T-cell (primary cell): ENCODE data around the gene RNASEH1. TPM values are rescaled to one million over a fixed set of nuclear protein-coding genes. Genes with fewer than 3 reads are reported as not detected.
"Not testable (repeated sequence)": the region's sequence is repeated elsewhere in the genome, so short reads cannot be mapped to it uniquely, and the experiment has no call there.

Experiments used
- ATAC-seq, 4 experiments: fragments of 200-7000 bp in 3 of 4; fragments of 150-1000 bp in 1 of 4; cut with Tn5 transposase; replicated peaks in 1 of 4; 1 replicate in 3 of 4; 2 replicates in 1 of 4; pipeline ENCODE4 v1.10.0; 2021; ENCODE audit warnings: moderate library complexity in 3 of 4, mild to moderate bottlenecking in 2 of 4, moderate number of reproducible peaks in 1 of 4
- CTCF ChIA-PET, 2 donors: fragments of 300-600 bp; sonication (Branson Sonifier 250); formaldehyde crosslinking; loops; one replicate each; lab custom pipeline; 2022; ENCODE audit warnings: antibody characterized with exemption in 2 of 2; lab: Charles Lee
- POLR2A ChIA-PET, 2 donors: fragments of 300-600 bp; sonication (Branson Sonifier 250); formaldehyde crosslinking; loops; one replicate each; lab custom pipeline; 2022; ENCODE audit warnings: antibody characterized with exemption in 2 of 2; lab: Charles Lee
- DNase-seq, 35 experiments: peaks; one replicate each; pipeline versions ENCODE4 v3.0.0 to v3.0.0-alpha.2; 2013 to 2023
- H3K27ac ChIP-seq: one replicate; pipeline ENCODE4 v1.5.1; 2013; ENCODE audit warnings: low read length
- H3K27me3 ChIP-seq, 2 experiments: replicated peaks in 1 of 2; 1 replicate in 1 of 2; 2 replicates in 1 of 2; pipeline versions ENCODE4 v1.6.1 to v1.7.0; 2013; ENCODE audit warnings: low read length in 1 of 2, mixed read lengths in 1 of 2; ENCODE audit not compliant: control insufficient read depth in 2 of 2, insufficient read depth in 2 of 2; ENCODE audit errors: extremely low read depth in 1 of 2
- H3K36me3 ChIP-seq, 2 donors: 1 replicate in 1 of 2; 2 replicates in 1 of 2; pipeline versions ENCODE4 v1.6.1 to v1.7.0; 2013; ENCODE audit warnings: low read length in 1 of 2; ENCODE audit not compliant: control insufficient read depth in 2 of 2, insufficient read depth in 1 of 2; ENCODE audit errors: extremely low read depth in 1 of 2
- H3K4me1 ChIP-seq, 2 experiments: 1 replicate in 1 of 2; 2 replicates in 1 of 2; pipeline versions ENCODE4 v1.6.1 to v1.7.0; 2013; ENCODE audit warnings: low read length in 2 of 2, mixed read lengths in 1 of 2; ENCODE audit not compliant: insufficient read depth in 2 of 2, control insufficient read depth in 1 of 2; ENCODE audit errors: extremely low read depth in 1 of 2
- H3K4me3 ChIP-seq, 2 donors: 1 replicate in 1 of 2; 2 replicates in 1 of 2; pipeline versions ENCODE4 v1.5.1 to v1.7.0; 2013; ENCODE audit warnings: mild to moderate bottlenecking in 2 of 2, low read length in 1 of 2, moderate library complexity in 1 of 2; ENCODE audit not compliant: control insufficient read depth in 1 of 2; ENCODE audit errors: extremely low read depth in 1 of 2
- H3K9me3 ChIP-seq: 2 replicates; pipeline ENCODE4 v1.7.0; 2013
- H3K27ac Mint-ChIP-seq, 2 donors: one replicate each; pipeline ENCODE4 v1.8.0; 2020 to 2021; ENCODE audit warnings: mild to moderate bottlenecking in 2 of 2, mixed read lengths in 2 of 2
- H3K27me3 Mint-ChIP-seq, 2 donors: one replicate each; pipeline ENCODE4 v1.8.0; 2021 to 2022; ENCODE audit warnings: mixed read lengths in 2 of 2
- H3K36me3 Mint-ChIP-seq: one replicate; pipeline ENCODE4 v1.8.0; 2021; ENCODE audit warnings: mixed read lengths
- H3K4me1 Mint-ChIP-seq, 3 donors: one replicate each; pipeline ENCODE4 v1.8.0; 2020 to 2022; ENCODE audit warnings: mixed read lengths in 3 of 3, mild to moderate bottlenecking in 1 of 3
- H3K4me3 Mint-ChIP-seq, 3 donors: one replicate each; pipeline ENCODE4 v1.8.0; 2020 to 2022; ENCODE audit warnings: mild to moderate bottlenecking in 3 of 3, mixed read lengths in 3 of 3, moderate library complexity in 3 of 3
- H3K9me3 Mint-ChIP-seq, 3 donors: one replicate each; pipeline ENCODE4 v1.8.0; 2020 to 2022; ENCODE audit warnings: mixed read lengths in 3 of 3
- whole genome bisulfite sequencing: methylation state at CpG from one replicate; pipeline ENCODE4 v1.1.5; 2013; ENCODE audit warnings: missing lambda C conversion rate; ENCODE audit not compliant: insufficient coverage; 5-methylcytosine and 5-hydroxymethylcytosine counted together
- total RNA-seq, 35 experiments: library from RNA in 6 of 35; stranded (reverse) in 6 of 35; fragments of 120-200 nt in 1 of 35; gene quantifications; one replicate each; pipeline versions ENCODE4 v1.2.1 to v1.2.4 and lab custom pipeline; 2013 to 2026

Gene RNASEH1
- total RNA-seq, 5 donors from 2014 or later (not counting 1 experiment from before 2014, with no cell fraction given) = 24.1 to 28.4 (median 25.2) TPM

DNA sequence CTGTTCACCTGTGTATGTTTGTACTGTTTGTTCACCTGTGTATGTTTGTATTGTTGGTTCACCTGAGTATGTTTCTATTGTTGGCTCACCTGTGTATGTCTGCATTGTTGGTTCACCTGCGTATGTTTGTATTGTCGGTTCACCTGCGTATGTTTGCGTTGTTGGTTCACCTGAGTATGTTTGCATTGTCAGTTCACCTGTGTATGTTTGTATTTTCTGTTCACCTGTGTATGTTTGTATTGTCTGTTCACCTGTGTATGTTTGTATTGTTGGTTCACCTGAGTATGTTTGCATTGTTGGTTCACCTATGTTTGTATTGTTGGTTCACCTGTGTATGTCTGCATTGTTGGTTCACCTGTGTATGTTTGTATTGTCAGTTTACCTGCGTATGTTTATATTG, 53.4 kb downstream of the RNASEH1 start:
- peaks cover 64% of the 10 kb centered on the region for H3K36me3 Mint-ChIP-seq
- Histone ChIP-seq H3K36me3 (peaks cover 20 to 40% of the 10 kb centered on the region in 2 donors), H3K9me3 (no peaks in the 10 kb centered on the region), H3K27me3 (no peaks in the 10 kb centered on the region), H3K4me3 (no peak overlapping the region), H3K27ac (no peak overlapping the region), H3K4me1 (no peaks in the 10 kb centered on the region)
- H3K4me3 Mint-ChIP-seq = no peak overlapping the region
- H3K27ac Mint-ChIP-seq = no peak overlapping the region
- ATAC-seq (no peak), DNase-seq (no peak)
- CTCF ChIA-PET = no interaction called here
- WGBS = 94% methylated on average over 4 of the region's 5 CpGs
- peaks cover 0 to 4% (median 4%) of the 10 kb centered on the region in 3 donors for H3K9me3 Mint-ChIP-seq
- H3K27me3 Mint-ChIP-seq = no peaks in the 10 kb centered on the region
- POLR2A ChIA-PET = no interaction called here
- H3K4me1 Mint-ChIP-seq = peaks cover 5 to 28% (median 13%) of the 10 kb centered on the region in 3 donors

DNA sequence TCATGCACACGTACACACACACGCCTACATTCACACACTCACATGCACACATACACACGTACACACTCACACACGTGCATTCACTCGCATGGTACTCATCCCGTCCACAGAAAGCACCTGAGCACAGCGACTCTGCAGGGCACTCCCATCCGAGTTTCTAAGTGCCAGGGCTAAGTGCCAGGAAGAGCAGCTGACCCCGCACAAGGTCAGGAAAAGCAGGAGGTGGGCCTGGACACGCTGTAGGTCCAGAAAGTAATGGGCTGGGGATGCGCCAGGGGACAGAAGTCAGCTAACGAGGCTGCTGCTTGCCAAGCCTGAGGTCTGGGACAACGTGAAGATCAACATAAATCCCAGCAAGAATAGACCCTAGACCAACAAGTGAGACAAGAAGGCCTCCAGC, 54.6 kb downstream of the RNASEH1 start:
- no peak overlapping the region for H3K27ac Mint-ChIP-seq

DNA sequence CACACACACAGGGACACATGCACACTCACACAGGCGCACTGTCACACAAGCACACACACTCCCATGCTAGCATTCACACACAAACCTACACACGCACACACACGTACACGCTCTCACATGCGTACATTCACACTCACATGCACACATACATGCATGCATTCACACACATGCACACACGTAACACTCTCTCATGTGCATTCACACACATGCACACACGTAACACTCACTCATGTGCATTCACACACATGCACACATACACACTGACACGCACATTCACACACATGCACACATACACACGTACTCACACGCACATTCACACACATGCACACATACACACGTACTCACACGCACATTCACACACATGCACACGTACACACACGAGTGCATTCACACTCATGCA, 55.1 kb downstream of the RNASEH1 start:
- no peaks in the 10 kb centered on the region for H3K9me3 Mint-ChIP-seq
- POLR2A ChIA-PET = no interaction called here
- 92% methylated on average over 14 of the region's 14 CpGs for WGBS
- peaks cover 67% of the 10 kb centered on the region for H3K36me3 Mint-ChIP-seq
- H3K27ac ChIP-seq = no peak overlapping the region
- H3K27me3 Mint-ChIP-seq = no peaks in the 10 kb centered on the region
- no peaks in the 10 kb centered on the region for H3K4me1 ChIP-seq
- no peak overlapping the region for H3K27ac Mint-ChIP-seq
- H3K9me3 ChIP-seq = no peaks in the 10 kb centered on the region
- H3K4me3 ChIP-seq = no peak overlapping the region
- DNase-seq (no peak), ATAC-seq (no peak)
- CTCF ChIA-PET = no interaction called here
- peaks cover 27 to 52% of the 10 kb centered on the region in 2 donors for H3K36me3 ChIP-seq
- H3K4me1 Mint-ChIP-seq = peaks cover 2 to 28% (median 10%) of the 10 kb centered on the region in 3 donors
- no peaks in the 10 kb centered on the region for H3K27me3 ChIP-seq
- H3K4me3 Mint-ChIP-seq = no peak overlapping the region

More for the DNA sequence above, 54.6 kb downstream of the RNASEH1 start:
- Histone ChIP-seq H3K9me3 (no peaks in the 10 kb centered on the region), H3K27me3 (no peaks in the 10 kb centered on the region), H3K36me3 (peaks cover 27 to 51% of the 10 kb centered on the region in 2 donors), H3K4me1 (no peaks in the 10 kb centered on the region), H3K4me3 (no peak overlapping the region), H3K27ac (no peak overlapping the region)
- no peak overlapping the region for H3K4me3 Mint-ChIP-seq
- 89% methylated on average over 12 of the region's 13 CpGs for WGBS
- H3K9me3 Mint-ChIP-seq = peaks cover 0 to 2% (median 2%) of the 10 kb centered on the region in 3 donors
- DNase-seq = no peak
- no peak for ATAC-seq
- no peaks in the 10 kb centered on the region for H3K27me3 Mint-ChIP-seq
- H3K36me3 Mint-ChIP-seq = peaks cover 66% of the 10 kb centered on the region
- ChIA-PET POLR2A (no interaction called here), CTCF (no interaction called here)
- peaks cover 4 to 28% (median 12%) of the 10 kb centered on the region in 3 donors for H3K4me1 Mint-ChIP-seq

DNA sequence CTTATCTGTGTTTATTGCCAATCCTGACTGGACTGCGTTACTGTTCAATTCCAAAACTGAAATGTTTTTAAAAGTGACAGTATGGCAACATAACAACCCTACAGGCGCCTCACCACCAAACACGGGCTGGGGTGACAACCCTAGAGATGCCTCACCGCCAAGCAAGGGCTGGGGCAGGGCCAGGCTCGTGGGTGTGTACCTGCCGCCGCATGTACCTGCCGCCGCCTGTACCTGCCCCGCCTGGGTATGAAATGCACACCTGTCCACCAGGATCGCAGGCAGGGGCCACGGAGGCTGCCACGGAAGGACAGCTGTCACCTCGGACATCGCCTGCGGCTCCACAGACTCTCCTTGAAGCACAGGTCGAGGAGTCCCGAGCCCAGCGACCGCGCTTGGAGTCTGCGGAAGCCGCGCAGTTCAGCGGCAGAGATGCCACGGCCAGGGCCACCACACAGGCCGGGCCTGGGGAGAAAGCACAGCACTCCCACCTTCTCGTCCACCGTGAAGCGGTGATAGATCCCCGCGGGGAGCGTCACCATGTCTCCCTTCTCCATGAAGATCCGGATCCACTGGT, 57.7 kb downstream of the RNASEH1 start:
- Histone ChIP-seq H3K9me3 (no peaks in the 10 kb centered on the region), H3K4me1 (no peaks in the 10 kb centered on the region), H3K27ac (no peak overlapping the region), H3K27me3 (no peaks in the 10 kb centered on the region), H3K36me3 (peaks cover 25 to 66% of the 10 kb centered on the region in 2 donors), H3K4me3 (no peak overlapping the region)
- CTCF ChIA-PET = no interaction called here
- H3K9me3 Mint-ChIP-seq = no peaks in the 10 kb centered on the region
- DNase-seq = no peak
- 96% methylated on average over 33 of the region's 34 CpGs for WGBS
- peaks cover 0 to 17% (median 0%) of the 10 kb centered on the region in 3 donors for H3K4me1 Mint-ChIP-seq
- ATAC-seq = no peak
- H3K4me3 Mint-ChIP-seq = no peak overlapping the region
- no peak overlapping the region for H3K27ac Mint-ChIP-seq
- POLR2A ChIA-PET = no interaction called here
- H3K27me3 Mint-ChIP-seq = no peaks in the 10 kb centered on the region
- H3K36me3 Mint-ChIP-seq = peaks cover 69% of the 10 kb centered on the region

DNA sequence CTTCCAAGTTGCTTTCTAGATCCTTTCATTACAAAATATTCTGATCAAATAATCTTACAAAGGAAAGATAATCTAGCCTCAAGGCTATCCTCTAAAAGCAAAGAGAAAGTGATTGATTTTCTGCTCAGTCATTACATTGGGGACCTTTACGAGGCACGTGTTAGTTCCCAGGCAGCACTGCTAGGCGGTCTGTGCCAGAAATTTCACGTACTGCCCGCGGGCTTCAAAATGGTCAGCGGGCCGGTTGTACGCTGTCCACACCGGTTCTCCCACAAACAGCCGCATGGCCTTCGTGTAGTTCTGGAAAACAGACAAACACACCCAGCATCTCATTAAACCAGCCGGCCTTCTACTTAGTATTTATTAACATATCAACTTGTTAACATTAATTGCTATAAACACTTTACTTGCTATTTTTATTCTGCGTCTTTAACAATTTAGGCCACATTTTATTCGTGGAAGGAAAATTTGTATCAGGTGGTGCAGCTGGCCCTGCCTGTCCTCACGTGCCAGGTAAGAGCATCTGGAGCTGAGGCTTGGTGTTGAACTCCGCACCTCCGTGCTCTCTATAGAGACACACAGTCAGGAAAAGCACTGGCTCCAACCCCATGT, 59.2 kb downstream of the RNASEH1 start:
- CTCF ChIA-PET = no interaction called here
- POLR2A ChIA-PET = interaction anchor here in 1 of 2 donors (0.6 kb wide), 1 partner anchor 12 kb away, joined by 4 read pairs; no protein-coding TSS in a partner anchor

DNA sequence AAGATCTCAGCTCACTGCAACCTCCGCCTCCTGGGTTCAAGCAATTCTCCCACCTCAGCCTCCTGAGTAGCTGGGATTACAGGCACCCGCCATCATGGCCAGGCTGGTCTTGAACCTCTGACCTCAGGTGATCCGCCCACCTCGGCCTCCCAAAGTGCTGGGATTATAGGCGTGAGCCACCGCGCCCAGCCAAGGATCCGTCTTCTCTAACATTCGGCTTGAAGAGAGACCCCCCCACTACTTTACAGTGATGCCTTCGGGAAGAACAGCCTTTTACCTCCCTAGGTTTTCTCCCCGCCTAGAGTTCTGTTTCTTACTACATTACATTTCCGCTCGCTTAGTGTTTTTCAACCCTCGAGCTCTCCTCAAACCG, 61.4 kb downstream of the RNASEH1 start:
- ATAC-seq, H3K9me3 ChIP-seq, H3K27me3 ChIP-seq, H3K4me3 Mint-ChIP-seq, H3K9me3 Mint-ChIP-seq, H3K27me3 Mint-ChIP-seq, CTCF ChIA-PET, H3K4me1 ChIP-seq, DNase-seq, H3K27ac ChIP-seq, H3K27ac Mint-ChIP-seq, H3K4me1 Mint-ChIP-seq, H3K4me3 ChIP-seq, POLR2A ChIA-PET: not testable (repeated sequence)
- WGBS = 97% methylated on average over 10 of the region's 15 CpGs
- peaks cover 46% of the 10 kb centered on the region for H3K36me3 Mint-ChIP-seq
- H3K36me3 ChIP-seq = peaks cover 21 to 46% of the 10 kb centered on the region in 2 donors

More for the DNA sequence above, 59.2 kb downstream of the RNASEH1 start:
- H3K27ac ChIP-seq = no peak overlapping the region
- peaks cover 0 to 2% of the 10 kb centered on the region in 2 experiments for H3K27me3 ChIP-seq
- DNase-seq (no peak), ATAC-seq (no peak)
- Mint-ChIP-seq H3K4me3 (no peak overlapping the region), H3K27me3 (no peaks in the 10 kb centered on the region), H3K9me3 (no peaks in the 10 kb centered on the region), H3K27ac (no peak overlapping the region), H3K36me3 (peaks cover 59% of the 10 kb centered on the region), H3K4me1 (peaks cover 0 to 8% (median 0%) of the 10 kb centered on the region in 3 donors)
- H3K36me3 ChIP-seq = peaks cover 22 to 57% of the 10 kb centered on the region in 2 donors
- no peak overlapping the region for H3K4me3 ChIP-seq
- H3K9me3 ChIP-seq = no peaks in the 10 kb centered on the region
- 96% methylated on average over 16 of the region's 18 CpGs for WGBS
- H3K4me1 ChIP-seq = no peaks in the 10 kb centered on the region
